Left renal pelvis (tissue), 4 donors: ENCODE results near the gene WDR62. TPM values are rescaled to one million over a fixed set of nuclear protein-coding genes. Genes with fewer than 3 reads are reported as not detected.

Experiments used
- DNase-seq, 4 donors: peaks; one replicate each; pipeline ENCODE4 v3.0.0-alpha.2; 2013; ENCODE audit warnings: low read depth in 4 of 4, low spot score in 3 of 4
- polyA plus RNA-seq, 4 donors: library from polyadenylated mRNA; unstranded; fragments of 120-200 nt; gene quantifications; one replicate each; pipeline ENCODE4 v1.2.1, GENCODE V29; 2013; ENCODE audit not compliant: insufficient read length in 4 of 4

The WDR62 gene
- polyA plus RNA-seq, 4 donors = 3.2 to 6.4 (median 4.3) TPM

GRCh38 chr19:36139120-36139472, 84.4 kb downstream of the WDR62 start:
- DNase-seq = no peak

- peak; percentile 94 to 96 (median 94) for DNase-seq
Measured at GRCh38 chr19:36139473-36140303, 85.0 kb downstream of the WDR62 start, which contains the start of gene CAPNS1. CAPNS1 (plus strand) TSS chr19:36140066; CDS start chr19:36141012, 946 bp downstream.

GRCh38 chr19:36140304-36141038, 85.8 kb downstream of the WDR62 start:
- peak in 2 of 4 donors; percentile 18 to 26 for DNase-seq

- DNase-seq = peak in 2 of 4 donors; percentile 41 to 49
Measured at GRCh38 chr19:36141039-36141927, 86.6 kb downstream of the WDR62 start.

- no peak for DNase-seq
Measured at GRCh38 chr19:36142046-36142445, 87.3 kb downstream of the WDR62 start.

GRCh38 chr19:36142496-36142895, 87.8 kb downstream of the WDR62 start:
- DNase-seq = no peak

- DNase-seq = no peak
Measured at GRCh38 chr19:36144624-36145023, 89.9 kb downstream of the WDR62 start.

GRCh38 chr19:36149673-36150406, 95.1 kb downstream of the WDR62 start:
- DNase-seq = no peak

- DNase-seq = no peak
Measured at GRCh38 chr19:36150586-36150985, 95.9 kb downstream of the WDR62 start.

- DNase-seq = no peak
Measured at GRCh38 chr19:36151144-36152018, 96.7 kb downstream of the WDR62 start.

- DNase-seq = no peak
Measured at GRCh38 chr19:36152019-36152351, 97.3 kb downstream of the WDR62 start.

- DNase-seq = peak in 1 of 4 donors; percentile 8
Measured at GRCh38 chr19:36152352-36153091, 97.8 kb downstream of the WDR62 start, which contains the start of gene COX7A1. COX7A1 (minus strand) TSS chr19:36152447; CDS start chr19:36152407, 40 bp downstream.

- DNase-seq = no peak
Measured at GRCh38 chr19:36153126-36153525, 98.4 kb downstream of the WDR62 start.

Other genes starting within 250 kb of the WDR62 start
- gene PRODH2, start 242.1 kb upstream of the WDR62 start, polyA plus RNA-seq = 10 to 100 TPM in 3 of 4 donors, under 1 TPM in 1; 0.41 to 51.0 (median 25.1) TPM
- gene NPHS1, start 202.4 kb upstream of the WDR62 start, polyA plus RNA-seq = 100 to 1,000 TPM in 3 of 4 donors, 1 to 10 TPM in 1; 2.9 to 185 (median 128) TPM
- 10 to 100 TPM in 2 of 4 donors, 1 to 10 TPM in 2; 1.8 to 12.4 (median 10.1) TPM for gene KIRREL2, start 198.0 kb upstream of the WDR62 start, polyA plus RNA-seq
- 10 to 100 TPM; 23.6 to 48.5 (median 31.7) TPM for gene APLP1, start 186.3 kb upstream of the WDR62 start, polyA plus RNA-seq
- gene NFKBID, start 154.4 kb upstream of the WDR62 start, polyA plus RNA-seq = 1 to 10 TPM; 1.9 to 6.2 (median 4.5) TPM
- 1 to 10 TPM; 3.1 to 4.7 (median 3.2) TPM for gene HCST, start 152.4 kb upstream of the WDR62 start, polyA plus RNA-seq
- 10 to 100 TPM in 3 of 4 donors, 1 to 10 TPM in 1; 8.1 to 26.7 (median 12.8) TPM for gene TYROBP, start 146.6 kb upstream of the WDR62 start, polyA plus RNA-seq
- gene LRFN3, start 118.5 kb upstream of the WDR62 start, polyA plus RNA-seq = 10 to 100 TPM in 3 of 4 donors, 1 to 10 TPM in 1; 9.8 to 17.9 (median 13.7) TPM
- 10 to 100 TPM; 10.6 to 17.5 (median 11.4) TPM for gene SDHAF1, start 59.7 kb upstream of the WDR62 start, polyA plus RNA-seq
- gene SYNE4, start 46.1 kb upstream of the WDR62 start, polyA plus RNA-seq = 10 to 100 TPM in 2 of 4 donors, 1 to 10 TPM in 2; 1.7 to 15.3 (median 10.0) TPM
- gene ALKBH6, start 40.7 kb upstream of the WDR62 start, polyA plus RNA-seq = 10 to 100 TPM; 12.4 to 19.0 (median 15.4) TPM
- gene CLIP3, start 22.0 kb upstream of the WDR62 start, polyA plus RNA-seq = 10 to 100 TPM; 58.8 to 71.4 (median 59.9) TPM
- 10 to 100 TPM in 2 of 4 donors, 1 to 10 TPM in 2; 6.6 to 15.0 (median 10.2) TPM for gene THAP8, start 612 bp upstream of the WDR62 start, polyA plus RNA-seq
- gene OVOL3, start 56.2 kb downstream of the WDR62 start, polyA plus RNA-seq = not detected
- gene POLR2I, start 60.0 kb downstream of the WDR62 start, polyA plus RNA-seq = 10 to 100 TPM; 38.9 to 68.6 (median 42.7) TPM
- gene TBCB, start 60.6 kb downstream of the WDR62 start, polyA plus RNA-seq = 100 to 1,000 TPM; 101 to 135 (median 111) TPM
- 100 to 1,000 TPM; 461 to 599 (median 568) TPM for gene CAPNS1, start 85.2 kb downstream of the WDR62 start, polyA plus RNA-seq
- gene COX7A1, start 97.5 kb downstream of the WDR62 start, polyA plus RNA-seq = 10 to 100 TPM; 22.8 to 44.9 (median 27.0) TPM
- 1 to 10 TPM; 5.5 to 9.1 (median 6.6) TPM for gene ZNF565, start 159.8 kb downstream of the WDR62 start, polyA plus RNA-seq
- 100 to 1,000 TPM; 120 to 179 (median 134) TPM for gene ZNF146, start 160.2 kb downstream of the WDR62 start, polyA plus RNA-seq